Mucosa of descending colon (tissue), 3 donors: ENCODE results near the gene LRRC28. TPM values are rescaled to one million over a fixed set of nuclear protein-coding genes. Genes with fewer than 3 reads are reported as not detected.

Source experiments
- ATAC-seq: fragments of 200-7000 bp; cut with Tn5 transposase; one replicate; pipeline ENCODE4 v1.9.1; 2020; ENCODE audit warnings: mild to moderate bottlenecking, moderate library complexity
- DNase-seq, 3 donors: peaks; one replicate each; pipeline ENCODE4 v3.0.0-alpha.2; 2020
- H3K36me3 ChIP-seq: fragments of 200-600 bp; one replicate; pipeline ENCODE4 v1.8.0; 2021; ENCODE audit warnings: low read depth, mild to moderate bottlenecking
- H3K4me1 ChIP-seq: fragments of 200-600 bp; one replicate; pipeline ENCODE4 v1.8.0; 2021; ENCODE audit warnings: low read depth, mild to moderate bottlenecking
- H3K4me3 ChIP-seq: fragments of 200-600 bp; one replicate; pipeline ENCODE4 v1.8.0; 2021; ENCODE audit warnings: mild to moderate bottlenecking
- H3K9me3 ChIP-seq: fragments of 200-600 bp; one replicate; pipeline ENCODE4 v1.8.0; 2021; ENCODE audit warnings: mild to moderate bottlenecking
- CTCF ChIP-seq: fragments of 200-600 bp; IDR thresholded peaks from one replicate; pipeline ENCODE4 v1.8.0; 2022; ENCODE audit warnings: antibody characterized with exemption, mild to moderate bottlenecking
- intact Hi-C, 2 donors: fragments of 100-400 bp; cut with DNase I in 1 of 2; cut with micrococcal nuclease in 1 of 2; formaldehyde crosslinking; loops; one replicate each; pipeline versions ENCODE4 v1.11.0 to v1.11.1; 2022; cut with DNase I, micrococcal nuclease
- total RNA-seq, 3 donors: library from RNA; stranded (reverse); fragmentation: NEBNext Ultra II Directional in 2 of 3; extraction: Animal tissue kit (Norgen Biotek cat#: 25700) in 2 of 3; gene quantifications; one replicate each; pipeline versions ENCODE4 v1.2.1 to v1.2.4, GENCODE V29; 2021 to 2023
- donor health status: DM: no; HTN: no; CAD: no; lungs with moderate emphysema.
- donor health status: DM: no; HTN: no; CAD: no.
- donor health status: DM: no; HTN: yes; CAD: no.

Gene LRRC28
- total RNA-seq, 3 donors from 2014 or later, result 26.0 to 41.6 (median 27.7) TPM

DNA sequence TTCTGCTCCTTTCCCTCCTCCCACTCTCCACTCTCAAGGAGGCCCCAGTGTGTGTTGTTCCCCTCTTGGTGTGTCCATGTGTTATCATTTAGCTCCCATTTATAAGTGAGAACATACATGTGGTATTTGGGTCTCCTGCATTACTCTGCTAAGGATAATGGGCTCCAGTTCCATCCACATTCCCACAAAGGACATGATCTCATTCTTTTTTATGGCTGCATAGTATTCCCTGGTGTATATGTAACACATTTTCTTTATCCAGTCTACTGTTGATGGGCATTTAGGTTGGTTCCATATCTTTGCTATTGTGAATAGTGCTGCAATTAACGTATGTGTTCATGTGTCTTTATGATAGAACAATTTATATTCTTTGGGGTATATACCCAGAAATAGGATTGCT, 170.5 kb downstream of the LRRC28 start:
- Histone ChIP-seq H3K36me3 (no peaks in the 10 kb centered on the region), H3K4me3 (no peak overlapping the region), H3K9me3 (no peaks in the 10 kb centered on the region), H3K4me1 (no peaks in the 10 kb centered on the region)
- ATAC-seq, result no peak
- intact Hi-C loops, result loop anchor here in 1 of 2 donors (10.0 kb wide), 1 partner anchor 57 kb away; no protein-coding TSS in a partner anchor
- DNase-seq, result no peak
- TF ChIP-seq CTCF, result no peak

DNA sequence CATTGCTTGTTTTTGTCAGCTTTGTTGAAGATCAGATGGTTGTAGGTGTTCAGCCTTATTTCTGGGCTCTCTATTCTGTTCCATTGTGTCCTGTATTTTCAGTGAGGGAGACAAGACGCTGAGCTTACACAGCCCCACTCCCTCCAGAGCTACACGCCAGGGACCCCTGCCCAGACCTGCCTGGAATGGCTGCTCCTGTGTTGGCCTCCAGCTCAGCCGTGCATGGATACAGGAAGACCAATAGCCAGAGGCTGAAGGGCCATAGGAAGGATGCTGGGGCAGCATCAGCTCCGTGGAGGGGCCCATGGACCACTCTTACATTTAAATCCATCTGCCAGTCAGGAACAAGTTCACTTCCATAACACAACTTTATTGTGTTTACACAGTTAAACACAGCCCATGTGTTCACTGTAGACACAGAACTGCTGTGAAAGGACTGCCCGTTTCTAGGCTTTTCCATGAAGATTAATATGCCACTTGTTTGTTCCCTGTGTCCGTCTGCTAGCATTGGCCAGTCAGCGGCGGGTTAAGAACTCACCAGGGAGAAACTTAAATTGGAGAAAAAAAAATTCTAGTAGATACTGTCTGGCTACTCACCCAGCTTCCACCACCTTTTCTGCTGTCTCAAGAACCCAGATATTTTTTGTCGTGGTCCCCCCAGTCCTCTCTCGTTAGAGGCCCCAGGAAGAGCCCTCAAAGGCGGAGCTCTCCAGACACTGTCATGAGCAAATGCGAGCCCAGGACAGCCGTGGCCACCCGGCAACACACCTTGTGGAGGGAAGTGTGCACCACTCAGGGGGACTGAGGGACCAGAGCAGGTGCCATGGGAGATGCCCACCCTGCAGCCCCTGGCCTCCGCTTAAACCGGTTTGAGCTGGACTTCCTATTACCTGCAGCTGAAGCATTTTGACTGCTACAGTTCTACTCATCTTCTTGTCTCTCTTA, 172.2 kb downstream of the LRRC28 start:
- Histone ChIP-seq H3K4me1 (no peaks in the 10 kb centered on the region), H3K4me3 (no peak overlapping the region), H3K9me3 (no peaks in the 10 kb centered on the region), H3K36me3 (no peaks in the 10 kb centered on the region)
- intact Hi-C loops, result loop anchor here in 1 of 2 donors (10.0 kb wide), 1 partner anchor 59 kb away; no protein-coding TSS in a partner anchor
- DNase-seq (peak in 1 of 3 donors; percentile 44), ATAC-seq (peak; percentile 33)
- no peak for TF ChIP-seq CTCF

DNA sequence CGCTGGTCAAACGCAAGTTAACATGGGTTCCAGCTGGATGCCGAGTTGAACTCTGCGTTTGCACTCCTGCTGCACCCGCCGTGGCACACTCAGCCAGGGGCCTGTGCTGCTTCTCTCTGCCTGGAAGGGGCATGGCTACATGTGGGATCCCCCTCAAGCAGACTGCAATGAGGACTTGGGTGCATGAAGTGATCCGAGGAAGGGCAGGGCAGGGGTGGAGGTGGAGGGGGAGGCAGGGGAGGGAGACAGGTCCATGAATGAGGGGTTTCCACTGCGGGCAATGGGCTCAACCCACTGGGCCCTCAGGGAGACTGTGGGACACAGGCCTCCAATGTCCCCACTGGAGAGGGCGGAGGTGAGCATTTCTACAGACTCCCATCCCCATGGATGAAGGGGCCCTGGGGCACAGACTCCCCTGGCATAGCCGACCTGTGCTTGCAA, 172.9 kb downstream of the LRRC28 start:
- intact Hi-C loops, result loop anchor here in 1 of 2 donors (10.0 kb wide), 1 partner anchor 59 kb away; no protein-coding TSS in a partner anchor
- DNase-seq, result peak in 1 of 3 donors; percentile 33
- TF ChIP-seq CTCF, result no peak
- Histone ChIP-seq H3K4me1 (no peaks in the 10 kb centered on the region), H3K9me3 (no peaks in the 10 kb centered on the region), H3K4me3 (no peak overlapping the region), H3K36me3 (no peaks in the 10 kb centered on the region)
- ATAC-seq, result no peak

DNA sequence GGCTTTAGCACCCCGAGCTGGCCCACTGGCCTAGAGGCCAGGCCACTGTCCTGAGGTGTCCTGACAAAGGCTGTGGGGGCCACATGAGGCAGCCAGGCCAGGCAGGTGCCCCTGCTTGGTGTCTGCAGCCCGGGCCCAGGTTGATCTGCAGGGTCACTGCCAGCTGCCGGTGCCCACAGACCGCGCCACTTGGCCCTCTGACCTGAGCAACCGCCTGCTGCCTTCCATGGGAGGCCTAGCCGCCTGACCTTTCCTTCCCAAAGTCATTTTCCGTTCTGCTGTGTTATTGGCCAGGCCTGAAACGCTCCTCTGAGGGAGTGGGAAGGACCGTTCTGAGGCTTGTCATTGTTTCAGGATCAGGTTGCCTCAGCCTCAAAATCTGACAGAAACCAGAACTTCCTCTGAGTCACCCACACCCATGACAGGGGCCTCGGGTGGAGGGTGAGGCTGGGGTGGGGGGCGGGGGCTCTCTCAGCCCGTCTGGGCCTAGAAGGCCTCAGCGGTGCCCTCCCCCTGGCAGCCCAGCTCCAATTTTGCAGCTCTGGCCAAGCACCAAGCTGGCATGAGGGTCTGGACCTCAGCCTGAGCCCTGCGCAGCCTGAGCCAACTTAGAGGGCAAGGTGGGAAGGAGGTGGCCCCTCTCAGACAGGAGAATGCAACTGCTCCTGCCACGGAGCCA, 173.8 kb downstream of the LRRC28 start:
- Histone ChIP-seq H3K4me3 (no peak overlapping the region), H3K36me3 (no peaks in the 10 kb centered on the region), H3K4me1 (no peaks in the 10 kb centered on the region), H3K9me3 (no peaks in the 10 kb centered on the region)
- ATAC-seq (peak; percentile 17), DNase-seq (peak in 1 of 3 donors; percentile 53)
- intact Hi-C loops, result loop anchor here in 1 of 2 donors (10.0 kb wide), 1 partner anchor 60 kb away; no protein-coding TSS in a partner anchor
- TF ChIP-seq CTCF, result no peak

DNA sequence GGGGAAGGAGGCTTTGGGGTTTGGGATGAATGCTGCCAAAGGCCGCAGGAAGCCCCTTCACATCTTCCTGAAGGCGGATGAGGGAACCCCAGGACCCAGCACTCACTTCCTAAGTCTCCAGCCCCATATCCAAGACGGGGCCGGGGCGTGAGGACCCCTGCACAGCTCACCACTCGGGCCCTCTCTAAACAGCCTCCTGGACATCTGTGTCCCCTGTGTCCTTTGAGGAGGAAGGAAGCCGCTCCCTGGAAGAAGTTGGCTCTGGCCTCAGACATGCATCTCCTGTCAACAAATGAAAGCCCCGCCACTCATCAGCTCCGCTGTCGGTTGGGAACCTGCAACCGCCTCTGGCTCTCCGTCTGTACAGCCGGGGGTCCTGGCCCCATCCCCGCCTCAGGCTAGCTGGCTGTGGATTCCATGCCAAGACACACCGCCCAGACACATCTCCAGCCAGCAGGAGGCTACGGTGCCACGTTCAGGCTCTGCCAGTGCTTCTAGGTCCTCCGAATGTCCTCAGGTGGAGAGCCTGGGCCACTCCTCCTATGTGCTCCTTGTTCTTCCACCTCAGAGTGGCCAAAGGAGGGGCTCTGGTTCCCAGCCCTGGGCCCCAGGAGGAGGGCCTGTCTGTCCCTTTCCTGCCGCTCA, 174.5 kb downstream of the LRRC28 start:
- intact Hi-C loops, result loop anchor here in 1 of 2 donors (10.0 kb wide), 1 partner anchor 61 kb away; no protein-coding TSS in a partner anchor
- no peak overlapping the region for H3K4me3 ChIP-seq
- H3K9me3 ChIP-seq, result no peaks in the 10 kb centered on the region
- DNase-seq (peak in 2 of 3 donors; percentile 45 to 60), ATAC-seq (peak; percentile 41)
- TF ChIP-seq CTCF, result no peak
- H3K4me1 ChIP-seq, result no peaks in the 10 kb centered on the region
- no peaks in the 10 kb centered on the region for H3K36me3 ChIP-seq
